Activated CD8-positive, alpha-beta memory T cell treated with anti-CD3 and anti-CD28 coated beads for 24 hours (primary cell): ENCODE data around the gene SMAD1.
A peak's percentile ranks its signal among the peaks of the same experiment; 100 is the strongest.
"Not testable (repeated sequence)": the region's sequence is repeated elsewhere in the genome, so short reads cannot be mapped to it uniquely, and the experiment has no call there.

Experiments used
- DNase-seq: peaks from one replicate; pipeline ENCODE4 v3.0.0-alpha.2; 2020

SMAD1 gene

GRCh38 chr4:145530662-145531061 is 49.0 kb downstream of the SMAD1 start:
- DNase-seq: no peak

- DNase-seq: no peak
These were observed 49.6 kb downstream of the SMAD1 start for GRCh38 chr4:145531223-145531622.

DNA sequence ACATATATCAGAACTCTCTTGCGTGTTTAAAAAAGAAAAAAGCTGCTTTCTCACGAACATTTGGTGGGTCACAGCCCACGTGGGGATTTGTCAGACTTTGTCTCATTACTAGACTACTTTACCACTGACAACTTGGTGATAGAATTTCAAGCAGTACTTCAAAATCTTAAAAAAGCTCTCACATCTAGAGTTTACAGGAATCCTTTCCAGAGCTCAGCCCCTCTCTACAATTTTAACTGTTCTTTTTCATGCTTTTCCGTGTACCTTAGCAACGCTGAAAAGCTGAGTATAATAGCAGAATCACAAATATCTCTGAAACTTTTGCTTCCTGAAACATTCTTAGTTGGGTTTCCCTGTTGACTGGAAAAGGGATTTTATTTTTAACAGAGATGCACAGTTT is 50.2 kb downstream of the SMAD1 start:
- no peak for DNase-seq

DNA sequence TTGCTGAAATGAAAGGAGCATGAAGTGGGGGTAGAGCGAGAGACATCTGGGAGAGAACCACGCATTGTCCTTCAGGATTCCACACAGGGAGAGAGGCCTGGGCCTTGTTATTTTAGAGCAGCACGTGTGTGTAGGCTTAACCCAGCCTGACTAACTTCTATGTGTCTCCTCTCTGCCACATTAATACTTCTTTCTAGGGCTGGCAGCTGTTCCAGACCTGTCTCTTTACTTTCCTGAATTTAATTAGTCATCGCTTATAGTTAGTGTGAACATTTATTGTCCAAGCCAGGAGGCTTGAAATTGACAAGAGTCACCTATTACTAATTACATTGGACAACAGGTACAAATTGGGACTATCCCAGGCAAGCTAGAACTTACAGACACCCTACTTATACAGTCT is 51.3 kb downstream of the SMAD1 start:
- no peak for DNase-seq

- DNase-seq: not testable (repeated sequence)
These were observed 51.8 kb downstream of the SMAD1 start for GRCh38 chr4:145533415-145533814.

- DNase-seq: no peak
These were observed 52.3 kb downstream of the SMAD1 start for GRCh38 chr4:145533961-145534360.

GRCh38 chr4:145535202-145535601 is 53.5 kb downstream of the SMAD1 start:
- DNase-seq: no peak

GRCh38 chr4:145536044-145536443 is 54.4 kb downstream of the SMAD1 start:
- no peak for DNase-seq

GRCh38 chr4:145538596-145538995 is 56.9 kb downstream of the SMAD1 start:
- DNase-seq: no peak

GRCh38 chr4:145539671-145540070 is 58.0 kb downstream of the SMAD1 start:
- no peak for DNase-seq

- DNase-seq: no peak
These were observed 58.6 kb downstream of the SMAD1 start for GRCh38 chr4:145540235-145540634.

- no peak for DNase-seq
These were observed 59.7 kb downstream of the SMAD1 start for GRCh38 chr4:145541346-145541745.

GRCh38 chr4:145545031-145545430 is 63.4 kb downstream of the SMAD1 start:
- DNase-seq: no peak

- DNase-seq: no peak
These were observed 64.0 kb downstream of the SMAD1 start for GRCh38 chr4:145545538-145546174.

GRCh38 chr4:145546175-145546915 is 64.7 kb downstream of the SMAD1 start:
- no peak for DNase-seq

DNA sequence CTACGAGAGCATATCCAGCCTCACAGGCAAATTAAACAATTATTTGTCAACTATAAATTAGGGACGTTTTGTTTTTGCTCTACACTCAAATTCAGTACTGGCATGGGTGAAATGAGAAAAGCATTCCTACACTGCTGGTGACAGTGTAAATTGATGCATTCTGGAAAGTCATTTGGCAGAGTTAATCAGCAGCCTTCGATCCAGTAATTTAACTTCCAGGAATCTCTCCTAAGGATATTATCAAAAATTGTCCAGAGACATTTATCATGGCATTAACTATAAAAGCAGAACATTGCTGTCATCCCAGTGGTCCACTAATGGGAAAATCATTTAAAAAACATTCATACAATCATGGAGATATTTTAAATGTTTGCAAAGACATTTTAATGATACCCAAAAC is 70.0 kb downstream of the SMAD1 start:
- DNase-seq: no peak

DNA sequence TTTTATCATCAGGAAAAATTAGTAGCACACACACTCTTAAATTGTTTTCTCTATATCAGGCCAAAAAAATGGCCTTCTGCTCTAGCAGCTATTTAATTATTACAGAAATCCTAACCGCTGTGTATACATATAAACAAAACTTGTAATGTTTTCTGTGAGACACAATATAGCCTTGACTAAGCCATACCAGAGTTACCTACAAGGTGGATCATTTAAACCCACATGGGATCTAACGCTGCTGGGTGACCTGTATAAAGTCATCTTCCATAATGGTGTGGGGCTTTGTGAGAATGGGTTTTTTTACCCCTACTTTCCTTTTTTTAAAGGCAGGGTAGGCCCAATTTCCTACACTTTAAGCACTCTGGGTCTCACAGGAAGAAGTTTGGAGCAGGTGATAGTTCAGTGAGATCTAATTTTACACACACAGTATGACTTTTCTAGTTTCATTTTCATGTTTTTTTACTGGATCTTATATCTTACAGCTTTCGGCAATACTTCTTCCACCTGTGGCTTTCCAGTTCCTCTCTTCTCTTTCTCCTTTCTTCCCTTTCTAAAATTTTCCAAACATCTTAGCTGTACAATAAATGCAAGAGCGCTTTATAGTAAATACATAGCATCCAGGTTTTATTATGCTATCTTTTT is 70.6 kb downstream of the SMAD1 start:
- no peak for DNase-seq

DNA sequence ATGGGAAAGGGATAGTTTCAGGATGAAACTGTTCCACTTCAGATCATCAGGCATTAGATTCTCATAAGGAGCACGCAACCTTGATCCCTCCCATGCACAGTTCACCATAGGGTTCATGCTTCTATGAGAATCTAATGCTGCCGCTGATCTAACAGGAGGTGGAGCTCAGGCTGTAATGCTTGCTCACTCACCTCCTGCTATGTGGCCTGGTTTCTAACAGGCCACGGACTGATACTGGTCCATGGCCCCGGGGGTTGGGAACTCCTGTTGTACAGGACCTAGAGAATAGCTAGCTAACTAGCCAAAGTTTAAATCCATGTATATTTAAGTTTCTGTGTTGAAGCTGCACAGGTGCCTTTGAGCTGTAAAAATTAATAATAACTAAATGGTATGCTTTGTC is 71.7 kb downstream of the SMAD1 start:
- DNase-seq: no peak

- no peak for DNase-seq
These were observed 73.0 kb downstream of the SMAD1 start for GRCh38 chr4:145554691-145555090.

GRCh38 chr4:145557720-145558119 is 76.1 kb downstream of the SMAD1 start:
- peak; percentile 71 for DNase-seq

DNA sequence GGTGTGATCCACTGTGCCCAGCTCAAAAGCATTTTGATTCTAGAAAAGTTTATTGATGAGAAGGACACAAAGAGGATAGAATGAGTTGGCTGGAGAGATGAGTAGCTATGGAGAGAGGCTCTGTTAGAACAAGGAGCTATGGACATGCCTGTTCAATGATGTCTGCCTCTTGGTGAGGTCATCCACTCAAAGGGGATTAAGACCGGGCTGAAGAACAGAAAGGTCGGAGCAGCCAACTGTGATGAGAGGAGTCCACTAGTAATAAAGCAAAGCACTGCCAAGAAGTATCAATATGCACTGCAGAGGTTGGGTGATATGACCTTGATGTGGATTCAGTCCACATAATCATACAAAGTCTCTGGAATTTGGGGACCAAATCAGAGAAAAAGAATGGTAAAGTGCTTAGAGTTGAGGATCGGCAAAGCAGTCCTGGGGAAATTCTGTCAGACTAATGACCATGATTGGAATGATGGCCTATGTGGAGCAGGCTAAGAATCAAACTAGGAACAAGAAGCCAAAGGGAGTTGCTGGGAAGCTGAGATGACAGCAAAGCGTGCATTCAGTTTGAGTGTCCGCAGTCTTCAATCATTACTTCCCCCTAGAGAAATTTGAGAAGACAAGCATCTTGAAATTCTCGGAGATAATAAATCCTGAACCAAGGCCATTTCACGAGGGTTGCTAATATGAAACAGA is 81.8 kb downstream of the SMAD1 start:
- DNase-seq: no peak

GRCh38 chr4:145564540-145564939 is 82.9 kb downstream of the SMAD1 start:
- no peak for DNase-seq

DNA sequence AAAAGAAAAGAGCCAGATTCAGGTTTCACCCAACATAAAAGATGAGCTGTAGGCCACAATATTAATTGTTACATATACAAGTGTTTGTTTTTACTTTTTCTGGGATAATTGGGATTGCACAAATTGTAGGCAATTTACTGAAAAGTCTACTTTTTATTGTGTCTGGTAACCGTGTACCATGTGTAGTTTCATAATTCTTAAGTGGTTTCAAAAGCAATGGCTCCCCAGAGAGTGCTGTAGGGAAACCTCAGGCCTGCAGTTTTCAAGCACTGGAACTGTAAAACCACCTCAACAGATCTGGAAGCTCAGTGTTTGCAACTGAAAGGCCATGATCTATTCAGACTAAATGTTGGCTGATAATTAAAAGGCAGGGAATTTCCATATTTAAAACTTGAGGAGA is 83.7 kb downstream of the SMAD1 start:
- no peak for DNase-seq
